ENCODE results near the gene TBATA.

- no peak for TF ChIP-seq CTCF (tag by site-specific recombination; IDR thresholded peaks at IDR 0.05)
- TF ChIP-seq ZNF10 (tag by site-specific recombination; IDR thresholded peaks at IDR 0.05) = no peak
These were observed 28.3 kb downstream of the TBATA start for GRCh38 chr10:70756700-70757360.
